HG02642 (cell line): Measurements from ENCODE around the gene MBTPS1.

Experiments used
- ATAC-seq: cut with Tn5 transposase; IDR thresholded peaks from one replicate; pipeline ENCODE4 v1.9.1; 2021; ENCODE audit warnings: mild to moderate bottlenecking; ENCODE audit not compliant: unreplicated experiment, poor library complexity

MBTPS1 gene

DNA sequence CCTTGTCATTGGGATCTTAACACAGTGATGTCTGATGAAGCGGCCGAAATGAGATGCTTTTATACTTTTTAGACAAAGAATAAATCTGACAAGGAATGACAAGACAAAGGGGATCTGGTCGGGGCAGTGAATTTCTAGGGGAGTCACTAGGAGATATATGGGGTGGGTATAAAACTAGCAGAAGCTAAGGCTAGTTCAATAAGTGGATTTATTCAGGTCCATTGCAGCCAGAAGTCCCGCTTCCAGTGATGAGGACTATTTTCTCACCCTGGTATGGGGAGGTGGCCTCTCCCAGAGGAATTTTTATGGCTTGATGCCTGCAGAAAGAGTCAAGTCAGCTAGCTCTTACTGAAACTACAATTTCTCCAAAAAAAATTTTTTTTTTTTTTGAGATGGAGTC, 98.0 kb downstream of the MBTPS1 start:
- no peak for ATAC-seq

DNA sequence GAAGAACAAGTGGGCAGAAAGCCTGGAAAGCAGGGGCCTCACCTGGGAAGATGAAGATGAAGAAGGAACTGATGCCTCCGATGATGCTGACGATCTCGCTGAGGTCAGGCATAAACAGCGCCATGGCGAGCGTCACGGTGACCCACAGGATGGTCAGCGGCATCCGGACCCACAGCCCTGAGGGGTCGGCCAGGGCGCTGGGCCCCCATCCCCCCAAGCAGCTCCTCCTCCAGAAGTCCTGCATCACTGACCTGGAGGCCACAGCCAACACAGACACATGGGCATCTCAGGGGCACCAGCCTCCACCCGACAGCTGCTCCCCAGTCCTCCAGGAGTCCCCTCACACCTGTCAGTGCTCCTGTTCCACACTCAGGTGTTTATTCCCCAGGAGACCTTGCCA, 100.3 kb downstream of the MBTPS1 start:
- no peak for ATAC-seq

DNA sequence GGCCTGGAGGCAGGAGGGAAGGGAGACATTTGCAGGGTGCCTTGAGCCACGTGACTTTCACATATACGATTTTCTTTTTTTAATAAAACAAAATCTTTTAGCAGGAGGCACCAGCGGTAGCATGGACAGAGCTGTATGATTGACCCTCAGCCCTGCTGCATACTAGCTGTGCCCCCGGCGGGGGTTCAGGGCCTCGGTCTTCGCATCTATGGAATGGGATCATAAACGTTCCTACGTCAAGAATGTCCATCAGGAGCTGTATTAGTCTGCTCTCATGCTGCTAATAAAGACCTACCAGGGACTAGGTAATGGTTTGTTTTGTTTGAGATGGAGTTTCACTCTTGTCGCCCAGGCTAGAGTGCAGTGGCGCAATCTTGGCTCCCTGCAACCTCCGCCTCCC, 101.3 kb downstream of the MBTPS1 start:
- no peak for ATAC-seq

DNA sequence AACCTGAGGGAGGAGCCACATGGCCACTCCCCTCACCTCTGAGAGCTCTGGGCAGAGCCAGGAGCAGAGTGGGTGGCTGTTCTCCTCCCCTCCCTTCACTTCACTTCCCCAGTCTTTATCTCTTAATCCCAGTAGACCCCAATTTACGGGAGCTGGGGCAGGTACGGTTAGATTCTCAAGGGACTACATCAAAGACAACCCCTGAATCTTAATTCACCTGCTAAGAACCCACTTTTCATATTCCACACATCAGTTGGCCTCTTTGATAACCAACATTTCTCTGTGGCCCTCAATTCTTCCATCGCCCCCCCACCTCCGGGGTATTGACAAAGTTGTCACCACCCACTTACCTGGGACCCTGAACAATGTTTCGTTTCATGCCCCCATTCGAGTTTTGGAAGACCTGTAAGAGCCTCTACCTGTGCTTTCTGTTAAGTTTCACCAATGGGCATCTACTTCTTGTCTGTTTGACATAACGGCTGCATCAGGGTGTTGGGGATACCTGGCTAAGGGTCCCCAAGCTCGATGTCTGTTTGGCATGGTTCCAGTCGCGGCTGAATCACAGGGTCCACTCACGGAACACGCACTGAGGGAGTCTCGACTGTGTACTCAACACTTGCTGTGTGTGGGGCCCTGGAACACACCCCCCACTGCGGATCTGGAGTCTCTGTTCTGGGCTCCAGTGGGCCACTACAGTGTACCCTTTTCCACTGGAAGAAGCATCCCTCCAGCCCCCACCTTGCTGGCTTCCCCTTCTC, 102.0 kb downstream of the MBTPS1 start:
- no peak for ATAC-seq

DNA sequence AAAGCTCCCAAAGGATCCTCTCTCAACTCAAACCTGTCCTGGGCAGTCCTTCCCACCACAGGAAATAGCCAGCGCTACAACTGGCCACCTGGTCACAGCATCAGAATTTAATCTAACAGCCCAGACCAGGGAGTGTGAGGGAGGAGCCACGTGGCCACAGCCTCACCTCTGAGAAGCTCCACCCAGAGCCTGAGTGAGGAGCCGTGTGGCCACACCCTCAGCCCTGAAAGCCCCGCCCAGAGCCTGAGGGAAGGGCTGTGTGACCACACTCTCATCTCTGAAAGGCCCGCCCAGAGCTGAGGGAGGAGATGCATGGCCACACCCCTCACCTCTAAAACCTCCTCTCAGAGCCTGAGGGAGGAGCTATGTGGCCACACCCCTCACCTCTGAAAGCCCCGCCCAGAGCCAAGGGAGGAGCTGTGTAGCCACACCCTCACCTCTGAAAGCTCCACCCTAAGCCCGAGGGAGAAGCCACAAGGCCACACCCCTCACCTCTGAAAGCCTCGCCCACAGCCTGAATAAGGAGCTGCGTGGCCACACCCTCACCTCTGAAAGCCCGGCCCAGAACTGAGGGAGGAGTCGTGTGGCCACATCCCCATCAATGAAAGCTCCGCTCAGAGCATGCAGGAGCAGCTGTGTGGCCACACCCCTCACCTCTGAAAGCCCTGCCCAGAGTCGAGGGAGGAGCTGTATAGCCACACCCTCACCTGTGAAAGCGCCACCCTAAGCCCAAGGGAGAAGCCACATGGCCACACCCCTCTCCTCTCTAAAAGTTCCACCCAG, 102.8 kb downstream of the MBTPS1 start:
- peak; percentile 81 for ATAC-seq

DNA sequence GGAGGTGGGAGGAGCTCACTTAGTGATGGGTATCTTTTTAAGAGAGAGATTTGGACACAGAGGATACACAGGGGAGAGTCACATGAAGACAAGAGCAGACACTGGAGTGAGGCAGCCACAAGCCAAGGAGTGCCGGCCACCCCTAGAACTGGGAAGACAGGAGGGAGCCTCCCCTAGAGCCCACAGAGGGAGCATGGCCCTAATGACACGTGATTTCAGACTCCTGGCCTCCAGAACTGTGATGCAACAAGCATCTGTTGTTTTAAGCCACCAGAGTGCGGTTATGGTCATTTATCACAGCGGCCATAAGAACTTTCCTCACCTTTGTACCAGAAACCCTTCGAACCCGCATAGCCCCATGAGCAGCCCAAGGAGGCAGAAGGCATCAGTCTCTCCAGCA, 107.5 kb downstream of the MBTPS1 start:
- no peak for ATAC-seq

DNA sequence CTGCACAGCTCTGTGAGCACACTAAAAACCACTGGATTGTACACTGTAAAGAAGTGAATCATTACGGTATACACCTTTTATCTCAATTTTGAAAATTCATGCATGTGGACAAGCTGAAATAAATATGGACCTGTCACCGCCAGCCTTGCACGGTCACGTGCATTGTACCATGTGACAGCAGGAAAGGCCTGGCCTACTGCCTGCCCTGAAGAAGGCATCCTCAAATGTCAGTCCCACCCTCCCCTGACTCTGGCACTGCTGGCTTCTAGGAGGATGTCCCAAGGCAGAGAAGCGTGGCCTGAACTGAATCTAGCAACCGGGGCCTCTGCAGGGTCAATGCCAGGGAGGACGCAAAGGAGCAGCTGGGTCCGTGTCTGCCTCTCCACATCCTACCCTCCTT, 108.8 kb downstream of the MBTPS1 start:
- no peak for ATAC-seq

DNA sequence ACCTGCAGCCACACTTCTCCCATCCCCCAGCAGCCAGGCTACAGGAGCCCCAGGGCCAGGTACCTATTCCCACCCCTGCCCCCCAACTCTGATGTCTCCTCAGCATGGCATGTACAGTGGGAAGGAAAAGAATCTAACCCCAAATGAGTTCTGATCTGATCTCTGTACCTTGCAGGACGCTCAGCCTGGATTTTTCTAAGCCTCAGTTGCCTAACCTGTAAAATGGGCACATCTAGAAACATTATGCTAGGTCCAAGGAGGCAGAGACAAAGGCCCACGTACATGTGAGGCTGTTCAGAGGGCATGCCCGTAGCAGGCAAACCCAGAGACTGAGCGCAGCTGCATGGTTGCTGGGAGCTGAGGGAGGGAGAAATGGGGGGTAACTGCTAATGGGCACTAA, 109.2 kb downstream of the MBTPS1 start:
- ATAC-seq, result no peak

DNA sequence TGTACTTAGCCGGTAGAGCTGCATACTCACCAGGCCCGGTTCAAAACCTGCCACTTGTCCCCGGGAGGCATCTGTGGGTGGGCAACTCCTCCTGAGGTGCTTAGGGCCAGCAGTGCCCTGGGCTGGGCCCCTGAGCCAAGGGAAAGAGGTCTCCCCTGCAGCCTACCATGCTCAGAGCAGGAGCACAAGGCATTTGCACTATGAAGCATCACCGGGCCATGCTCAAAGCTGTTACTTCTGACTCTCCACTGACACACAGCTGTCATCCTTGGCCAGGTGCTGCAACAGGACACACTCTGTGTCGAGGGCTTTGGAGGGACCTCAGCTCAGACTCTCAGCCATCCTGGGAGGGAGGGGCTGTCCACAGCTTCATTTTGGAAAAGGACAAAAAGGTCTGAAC, 111.4 kb downstream of the MBTPS1 start:
- ATAC-seq, result no peak

DNA sequence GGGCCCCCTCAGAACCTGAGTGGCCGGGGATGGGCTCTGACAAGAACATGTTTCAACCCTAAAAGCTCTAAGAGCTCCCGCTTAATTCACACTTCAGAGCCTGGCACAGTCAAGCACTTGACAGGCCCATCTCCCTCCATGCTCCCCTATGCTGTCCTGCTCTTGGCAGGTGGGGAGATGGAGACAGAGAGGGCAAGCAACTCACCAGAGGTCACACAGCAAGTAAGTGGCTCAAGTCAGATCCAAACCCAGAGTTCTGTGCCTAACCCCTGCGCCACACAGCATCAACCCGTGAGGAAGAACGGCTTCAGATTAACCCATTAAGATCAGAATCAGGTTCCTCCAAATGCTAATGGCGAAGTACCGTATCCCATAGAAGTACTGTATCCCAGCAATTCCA, 112.3 kb downstream of the MBTPS1 start:
- no peak for ATAC-seq
